ENCODE results near the gene MANBA.
"Not testable (repeated sequence)": the region's sequence is repeated elsewhere in the genome, so short reads cannot be mapped to it uniquely, and the experiment has no call there.

MANBA gene

DNA sequence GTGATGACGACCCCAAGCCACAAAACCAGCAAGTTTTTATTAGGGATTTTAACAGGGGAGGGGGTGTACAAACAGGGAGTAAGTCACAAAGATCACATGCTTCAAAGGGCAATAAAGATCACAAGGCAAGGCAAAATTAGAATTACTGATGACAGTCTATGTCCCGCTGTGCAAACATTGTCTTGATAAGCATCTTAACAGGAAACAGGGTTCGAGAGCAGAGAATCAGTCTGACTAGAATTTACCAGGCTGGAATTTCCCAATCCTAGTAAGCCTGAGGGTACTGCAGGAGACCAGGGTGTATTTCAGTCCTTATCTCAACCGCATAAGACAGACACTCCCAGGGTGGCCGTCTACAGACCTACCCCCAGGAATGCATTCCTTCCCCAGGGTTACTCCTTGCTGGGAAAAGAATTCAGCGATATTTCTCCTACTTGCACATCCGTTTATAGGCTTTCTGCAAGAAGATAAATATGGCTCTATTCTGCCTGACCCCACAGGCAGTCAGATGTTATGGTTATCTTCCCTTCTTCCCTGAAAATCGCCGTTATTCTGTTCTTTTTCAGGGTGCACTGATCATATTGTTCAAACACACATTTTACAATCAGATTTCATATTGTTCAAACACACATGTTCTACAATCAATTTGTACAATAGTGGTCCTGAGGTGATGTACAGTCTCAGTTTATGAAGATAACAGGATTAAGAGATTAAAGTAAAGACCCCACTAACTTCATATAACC lies 41.8 kb downstream of the MANBA start:
- not testable (repeated sequence) for DNase-seq

DNA sequence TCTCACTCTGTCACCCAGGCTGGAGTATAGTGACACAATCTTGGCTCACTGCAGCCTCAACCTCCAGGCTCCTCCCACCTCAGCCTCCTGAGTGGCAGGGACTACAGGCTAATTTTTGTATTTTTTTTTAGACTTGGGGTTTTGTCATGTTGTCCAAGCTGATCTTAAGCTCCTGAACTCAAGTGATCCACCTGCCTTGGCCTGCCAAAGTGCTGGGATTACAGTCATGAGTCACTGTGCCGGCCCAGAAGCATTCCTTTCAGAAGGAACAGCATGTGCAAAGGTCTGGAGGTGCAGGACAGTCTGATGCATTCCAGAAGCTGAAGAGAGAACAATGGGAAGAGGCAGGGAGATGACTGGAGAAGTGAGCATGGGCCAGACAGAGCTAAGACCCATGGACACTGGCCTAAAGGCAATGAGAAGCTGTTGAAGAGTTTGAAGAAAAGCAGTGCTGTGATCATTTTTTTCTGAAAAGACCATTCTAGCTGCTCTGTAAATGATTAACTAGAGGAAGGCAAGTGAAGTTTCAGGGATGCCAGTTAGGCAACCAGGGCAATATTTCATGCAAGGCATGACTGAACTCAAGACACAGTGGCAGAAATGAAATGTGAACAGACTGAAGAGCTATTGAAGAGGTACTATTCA lies 43.2 kb downstream of the MANBA start:
- no peak for DNase-seq

DNA sequence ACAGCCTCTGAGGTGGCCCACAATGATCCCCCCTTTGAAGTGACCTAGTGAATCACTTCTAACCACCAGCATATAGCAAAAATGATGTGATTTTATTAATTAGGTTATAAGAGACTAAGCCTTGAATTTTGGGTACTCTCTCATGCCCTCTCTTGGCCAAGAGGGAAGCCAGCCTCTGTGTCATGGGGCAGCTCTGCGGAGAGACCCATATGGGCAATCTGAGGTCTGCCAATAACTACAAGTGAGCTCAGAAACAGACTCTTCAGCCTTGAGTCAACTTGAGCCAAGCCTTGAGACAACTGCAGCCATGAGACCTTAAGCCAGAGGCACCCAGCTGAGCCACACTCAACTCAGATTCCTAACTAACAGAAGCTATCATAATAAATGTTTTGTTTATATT lies 45.7 kb downstream of the MANBA start:
- no peak for DNase-seq

DNA sequence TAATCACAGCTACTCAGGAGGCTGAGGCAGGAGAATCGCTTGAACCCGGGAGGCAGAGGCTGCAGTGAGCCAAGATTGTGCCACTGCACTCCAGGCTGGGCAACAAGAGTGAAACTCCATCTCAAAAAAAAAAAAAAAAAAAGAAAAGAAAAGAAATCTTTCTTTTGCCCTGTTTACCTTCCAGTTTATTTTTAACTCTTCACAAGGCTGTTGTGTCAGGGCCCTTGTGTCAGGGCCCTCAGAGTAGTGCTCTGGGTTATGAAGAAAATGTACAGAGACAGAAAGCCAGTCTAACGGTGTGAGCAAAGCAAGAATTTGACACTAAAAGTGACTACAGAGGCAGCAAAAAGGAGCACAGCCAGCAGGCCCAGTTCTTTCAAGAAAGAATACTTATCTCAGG lies 47.0 kb downstream of the MANBA start:
- DNase-seq = not testable (repeated sequence)

DNA sequence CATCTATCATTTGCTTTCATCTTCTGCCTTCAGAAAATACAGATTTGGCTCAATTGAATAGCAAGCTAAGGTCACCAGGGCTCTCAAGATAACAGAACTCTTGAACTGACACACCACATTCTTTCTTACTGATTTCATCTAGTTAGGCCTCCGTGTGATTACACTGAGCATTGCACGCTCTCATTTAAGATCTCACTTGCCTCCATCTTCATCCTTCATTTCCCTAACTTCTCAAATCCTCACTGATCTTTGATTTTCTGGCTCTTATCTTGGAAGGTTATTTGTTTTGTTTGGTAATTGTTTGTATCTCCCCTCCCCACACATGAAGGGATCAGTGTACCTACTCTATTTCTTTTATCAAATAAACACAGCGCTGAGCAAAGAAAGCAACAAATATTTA lies 47.7 kb downstream of the MANBA start:
- DNase-seq = no peak

DNA sequence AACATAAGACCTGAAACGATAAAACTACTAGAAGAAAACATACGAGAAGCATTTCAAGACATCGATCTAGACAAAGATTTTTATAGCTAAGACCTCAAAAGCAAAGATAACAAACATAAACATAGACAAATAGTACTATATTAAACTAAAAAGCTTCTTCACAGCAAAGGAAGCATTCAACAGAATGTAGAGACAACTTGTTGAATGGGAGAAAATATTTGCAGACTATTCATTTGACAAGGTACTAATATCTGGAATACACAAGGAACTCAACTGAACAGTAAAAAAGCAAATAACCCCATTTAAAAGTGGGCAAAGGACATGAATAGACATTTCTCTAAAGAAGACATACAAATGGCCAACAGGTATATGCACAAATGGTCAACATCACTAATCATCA lies 49.8 kb downstream of the MANBA start:
- no peak for DNase-seq

DNA sequence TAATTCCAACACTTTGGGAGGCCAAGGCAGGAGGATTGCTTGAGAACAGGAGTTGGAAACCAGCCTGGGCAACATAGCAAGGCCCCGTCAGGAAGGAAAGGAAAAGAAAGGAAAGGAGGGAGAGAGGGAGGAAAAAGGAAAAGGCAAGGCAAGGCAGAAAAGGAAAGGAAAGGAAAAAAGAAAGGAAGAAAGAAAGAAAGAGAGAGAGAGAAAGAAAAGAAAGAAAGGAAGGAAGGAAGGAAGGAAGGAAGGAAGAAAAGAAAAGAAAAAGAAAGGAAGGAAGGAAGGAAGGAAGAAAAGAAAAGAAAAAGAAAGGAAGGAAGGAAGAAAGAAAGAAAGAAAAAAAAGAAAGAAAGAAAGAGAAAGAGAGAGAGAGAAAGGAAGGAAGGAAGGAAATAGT lies 51.7 kb downstream of the MANBA start:
- DNase-seq = not testable (repeated sequence)

DNA sequence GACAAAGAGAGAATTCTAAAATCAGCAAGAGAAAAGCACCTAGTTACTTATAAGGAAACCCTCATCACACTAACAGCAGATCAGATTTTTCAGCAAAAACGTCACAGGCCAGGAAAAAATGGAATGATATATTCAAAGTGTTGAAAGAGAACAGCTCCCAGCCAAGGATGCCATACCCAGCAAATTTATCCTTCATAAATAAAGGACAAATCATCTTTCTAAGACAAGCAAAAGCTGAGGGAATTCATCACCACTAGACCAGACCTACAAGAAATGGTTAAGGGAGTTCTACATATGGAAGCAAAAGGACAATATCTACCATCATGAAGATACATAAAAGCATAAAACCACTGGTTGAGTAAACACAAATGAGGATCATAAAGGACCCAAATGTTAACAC lies 53.6 kb downstream of the MANBA start:
- no peak for DNase-seq

DNA sequence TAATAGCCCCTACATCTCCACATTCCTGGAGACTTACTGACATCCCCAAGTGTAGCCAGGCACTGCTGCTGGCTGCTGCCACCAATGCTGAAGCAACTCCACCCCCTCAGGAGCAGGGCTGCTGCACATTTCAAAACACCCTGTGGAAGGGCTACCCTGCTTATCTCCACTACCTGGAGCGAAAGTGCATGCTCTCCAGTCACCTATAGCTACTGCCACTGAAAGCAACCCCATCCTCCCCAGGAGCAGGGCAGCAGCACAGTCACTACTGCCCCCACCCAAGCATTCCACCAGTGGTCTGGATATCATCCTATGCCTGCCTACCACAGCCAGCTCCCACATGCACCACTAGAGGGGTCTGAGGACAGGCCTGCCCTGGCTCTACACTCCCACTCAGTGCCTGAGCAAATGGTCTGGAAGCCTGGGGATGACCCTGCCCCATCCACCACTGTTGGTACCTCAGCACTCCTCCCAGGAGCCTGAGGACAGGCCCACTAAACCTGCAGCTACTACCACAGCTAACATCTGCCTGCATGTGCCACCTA lies 55.3 kb downstream of the MANBA start:
- DNase-seq = no peak

DNA sequence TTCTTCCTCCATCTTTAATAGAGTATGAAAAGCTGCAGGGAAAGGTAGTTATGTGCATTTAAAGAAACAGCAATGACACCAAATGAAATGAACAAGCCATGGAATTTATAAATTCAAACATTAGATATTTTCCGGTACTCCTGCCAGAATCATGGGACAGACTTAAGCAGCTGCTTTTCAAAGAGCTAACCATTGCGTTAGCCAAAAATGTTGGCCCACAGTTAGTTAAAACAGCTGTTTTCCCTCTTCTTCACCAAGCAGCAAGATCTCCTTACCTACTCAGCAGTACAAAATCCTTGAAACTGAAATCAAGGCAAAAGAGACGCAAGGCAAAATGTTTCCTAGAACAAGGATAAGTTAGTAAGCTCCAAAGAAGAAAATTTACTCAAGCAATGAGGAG lies 64.0 kb downstream of the MANBA start:
- DNase-seq = no peak

DNA sequence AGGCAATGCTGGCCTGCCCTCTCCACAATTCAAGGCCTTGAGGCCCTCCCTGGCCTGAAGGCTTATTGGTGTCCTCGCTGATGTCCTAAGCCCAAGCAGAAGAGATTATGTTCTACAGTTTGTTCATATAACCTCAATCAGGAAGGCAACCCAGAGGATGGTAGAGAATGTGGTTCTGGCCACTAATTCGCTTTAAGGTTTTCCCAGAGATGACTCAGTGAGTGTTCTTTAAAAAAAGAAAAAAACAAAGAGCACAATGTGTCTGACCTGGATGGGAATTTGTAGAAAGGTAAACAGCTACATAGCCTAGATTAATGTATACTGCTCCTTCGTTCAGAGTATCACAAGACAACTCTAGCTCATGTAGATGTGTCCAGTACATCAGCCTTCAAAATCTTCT lies 66.0 kb downstream of the MANBA start:
- no peak for DNase-seq

DNA sequence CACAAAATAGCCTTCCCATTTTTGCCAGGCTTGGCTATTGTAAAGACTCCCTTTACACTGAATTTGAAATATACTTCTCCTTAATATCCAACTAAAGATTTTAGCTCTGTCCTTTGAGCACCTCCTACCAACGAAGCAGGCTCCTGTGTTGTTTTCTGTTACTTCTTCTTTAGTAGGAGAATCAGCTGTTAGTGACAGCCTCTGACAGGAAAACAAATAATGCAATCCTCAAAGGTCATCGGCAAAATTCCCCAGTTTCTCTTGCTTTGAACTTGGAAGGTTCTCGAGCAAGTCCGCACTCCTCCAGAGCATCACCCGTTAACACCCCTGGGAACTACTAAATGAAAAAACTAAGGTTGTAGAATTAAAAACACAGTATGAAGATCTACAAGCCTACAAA lies 66.9 kb downstream of the MANBA start:
- DNase-seq = no peak

DNA sequence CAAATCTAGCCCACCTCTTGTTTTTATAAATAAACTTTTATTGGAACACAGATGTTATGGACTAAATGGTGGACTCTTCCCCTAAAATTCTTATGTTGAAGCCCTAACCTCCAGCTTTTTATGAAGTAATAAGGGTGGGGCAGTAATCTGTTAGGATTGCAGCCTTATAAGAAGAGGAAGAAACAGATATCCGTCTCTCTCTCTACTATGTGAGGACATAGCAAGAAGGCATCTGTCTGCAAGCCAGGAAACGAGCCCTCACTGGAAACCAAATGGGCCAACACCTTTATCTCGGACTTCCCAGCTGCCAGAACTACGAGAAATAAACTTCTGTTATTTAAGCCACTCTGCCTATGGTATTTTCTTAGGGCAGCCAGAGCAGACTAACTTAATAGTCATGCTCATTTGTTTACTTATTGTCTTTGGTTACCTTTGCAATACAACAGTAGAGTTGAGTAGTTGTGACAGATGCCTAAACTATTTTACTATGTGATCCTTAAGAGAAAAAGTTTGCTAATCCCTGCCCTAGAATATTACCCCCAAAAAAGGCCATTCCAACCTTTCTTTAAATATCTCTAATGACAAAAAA lies 67.4 kb downstream of the MANBA start:
- no peak for DNase-seq

DNA sequence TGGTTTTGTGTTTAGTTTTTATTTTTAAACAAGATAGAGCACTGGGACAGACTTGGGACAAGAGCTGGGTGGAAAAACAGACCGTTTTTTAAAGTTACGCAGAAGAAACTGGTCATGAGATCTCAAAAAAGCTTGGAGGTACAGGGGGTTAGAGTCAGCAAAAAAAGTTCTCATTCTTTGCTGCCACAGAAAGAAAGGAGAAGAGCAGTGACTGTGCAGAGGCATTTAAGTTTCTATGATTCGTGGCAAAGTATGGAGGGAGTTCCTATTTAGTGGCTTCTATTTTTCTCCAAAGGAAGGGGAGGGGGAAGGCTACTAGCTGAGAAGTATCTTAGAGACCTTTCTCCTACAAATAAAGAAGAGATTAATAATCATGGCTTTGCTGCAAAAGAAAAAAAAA lies 68.3 kb downstream of the MANBA start:
- DNase-seq = no peak

DNA sequence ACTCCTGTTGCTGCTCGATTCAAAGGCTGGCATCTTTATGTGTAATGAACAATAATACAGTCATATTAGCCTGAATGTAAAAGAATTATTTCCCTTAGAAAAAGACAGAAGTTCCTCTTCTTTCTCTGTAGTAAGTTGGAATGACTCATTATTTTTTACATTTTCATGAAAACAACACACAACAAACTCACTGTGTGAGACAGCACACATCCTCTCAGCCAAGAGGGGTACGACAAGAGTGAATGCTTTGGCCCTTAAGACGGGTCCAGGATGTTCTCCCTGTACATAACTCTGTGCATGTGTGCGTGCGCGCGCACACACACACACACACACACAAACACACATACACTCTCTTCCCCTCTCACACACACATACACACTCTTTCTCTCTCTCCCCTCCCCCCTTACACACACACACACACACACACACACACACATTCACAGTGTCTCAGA lies 72.8 kb downstream of the MANBA start:
- no peak for DNase-seq

DNA sequence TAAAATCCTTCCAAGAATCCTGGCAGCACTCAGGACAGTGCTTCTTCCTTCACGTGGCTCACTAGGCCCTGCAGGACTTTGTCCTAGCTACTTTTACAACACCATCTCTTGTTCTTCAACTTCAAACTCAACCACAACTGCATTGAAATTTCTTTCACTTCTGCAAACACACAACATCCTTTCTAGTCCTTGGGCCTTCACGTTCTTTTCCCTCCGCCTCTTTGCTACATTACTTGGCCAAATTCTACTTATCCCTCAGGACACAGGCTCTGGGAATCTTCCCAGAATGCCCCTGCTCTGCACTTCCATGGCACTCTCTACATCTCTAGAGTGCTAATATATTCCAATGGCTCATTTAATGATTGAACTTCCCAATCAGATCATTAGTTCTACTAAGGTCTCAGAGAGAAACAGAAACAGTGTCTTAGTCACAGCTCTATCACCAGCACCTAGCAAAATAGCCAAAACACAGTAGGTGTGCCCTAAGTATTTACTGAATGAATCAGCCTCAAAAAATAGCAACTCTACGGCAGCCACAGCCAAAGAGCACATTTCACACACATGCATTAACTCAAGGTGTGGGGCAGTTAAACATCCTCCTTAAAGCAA lies 73.3 kb downstream of the MANBA start:
- no peak for DNase-seq

DNA sequence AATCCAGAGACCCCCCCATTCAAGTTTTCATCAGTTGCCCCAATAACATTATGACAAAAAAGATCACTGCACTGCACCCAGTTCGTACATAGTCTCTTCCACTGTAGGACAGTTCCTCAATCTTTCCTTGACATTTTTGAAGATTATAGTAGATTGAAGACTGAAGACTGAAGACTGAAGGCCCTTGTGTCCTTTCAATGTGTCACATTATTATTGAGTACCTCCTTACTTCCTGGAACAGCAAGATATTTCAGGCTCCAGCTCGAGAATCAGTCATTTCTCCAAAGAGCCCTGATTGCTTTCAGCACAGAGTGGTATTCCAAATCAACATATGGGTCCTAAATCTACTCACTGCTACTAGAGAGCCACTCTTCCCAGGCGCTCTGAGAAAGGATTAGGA lies 75.0 kb downstream of the MANBA start:
- no peak for DNase-seq

DNA sequence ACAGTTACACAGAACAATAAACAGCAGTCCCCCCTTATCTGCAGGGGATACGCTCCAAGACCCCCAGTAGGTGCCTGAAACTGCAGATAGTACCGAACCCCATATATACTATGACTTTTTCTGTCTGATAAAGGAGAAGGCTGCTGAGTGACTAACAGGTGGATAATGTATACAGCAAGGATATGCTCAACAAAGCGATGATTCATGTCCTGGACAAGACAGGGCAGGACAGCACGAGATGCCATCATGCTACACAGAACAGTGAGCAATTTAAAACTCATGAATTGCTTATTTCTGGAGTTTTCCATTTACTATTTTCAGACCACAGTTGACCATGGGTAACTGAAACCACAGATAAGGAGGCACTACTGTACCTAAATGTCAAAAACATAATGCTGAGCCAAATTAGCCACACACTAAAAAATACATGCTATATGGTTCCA lies 76.1 kb downstream of the MANBA start:
- no peak for DNase-seq

DNA sequence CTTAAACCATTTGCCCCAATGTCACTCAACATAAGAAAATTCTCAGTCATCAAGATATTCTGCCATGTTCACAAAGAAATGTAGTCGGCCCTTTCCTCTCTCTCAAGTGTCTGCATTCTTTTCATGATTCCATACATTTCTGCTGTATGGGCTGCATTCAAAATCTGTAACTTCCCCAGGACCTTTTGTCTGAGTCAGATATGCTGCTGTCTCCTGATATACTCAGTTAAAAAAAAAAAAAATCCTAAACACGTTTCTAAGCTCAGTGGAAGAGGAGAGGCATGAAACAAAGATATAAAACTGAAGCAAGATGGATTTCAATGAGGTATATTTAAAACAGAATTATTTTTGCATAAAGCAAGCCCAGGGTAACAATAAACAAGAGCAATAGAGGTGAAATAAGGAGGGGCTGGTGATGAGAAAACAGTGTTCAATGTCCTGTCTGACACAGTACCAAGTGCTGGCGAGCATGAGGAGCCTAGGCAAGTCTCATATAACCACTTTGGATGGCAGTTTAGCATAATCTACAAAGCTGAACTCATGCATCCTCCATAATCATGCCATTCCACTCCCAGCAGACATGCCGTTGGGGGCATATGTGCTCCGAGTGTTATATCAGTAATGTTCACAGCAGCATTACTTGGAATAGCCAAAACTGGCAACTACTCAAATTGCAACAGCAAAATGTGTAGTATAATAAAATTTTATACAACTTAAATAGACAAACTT lies 76.7 kb downstream of the MANBA start:
- no peak for DNase-seq

DNA sequence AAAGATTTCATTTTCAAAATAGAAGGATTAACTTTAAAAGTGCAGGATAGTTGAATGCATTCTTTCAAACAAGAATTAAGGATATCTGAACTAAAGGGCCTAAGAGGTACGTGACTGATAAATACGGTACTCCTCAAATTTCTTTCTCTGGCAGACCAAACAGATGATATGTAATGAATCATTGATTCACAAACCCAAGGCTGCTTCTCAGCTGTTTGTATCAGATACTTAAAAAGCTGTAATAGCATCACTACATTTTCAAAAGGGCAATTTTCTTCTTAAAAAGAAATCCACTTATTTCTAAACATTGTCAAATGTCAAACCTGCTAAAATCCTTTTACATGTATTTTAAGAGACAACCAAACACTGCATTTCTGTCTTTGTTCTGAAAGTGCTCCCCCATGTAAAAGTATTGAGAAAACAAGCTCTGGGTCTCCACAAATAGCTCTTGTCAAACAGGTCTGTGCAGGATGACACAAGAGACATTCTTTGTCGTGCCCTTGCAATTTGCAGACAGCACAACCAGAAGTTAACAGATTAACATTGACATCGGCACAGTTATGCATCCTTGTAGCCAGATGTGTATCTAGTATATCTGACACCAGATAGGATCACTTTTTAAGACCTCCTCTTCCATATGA lies 82.0 kb downstream of the MANBA start:
- DNase-seq = no peak

DNA sequence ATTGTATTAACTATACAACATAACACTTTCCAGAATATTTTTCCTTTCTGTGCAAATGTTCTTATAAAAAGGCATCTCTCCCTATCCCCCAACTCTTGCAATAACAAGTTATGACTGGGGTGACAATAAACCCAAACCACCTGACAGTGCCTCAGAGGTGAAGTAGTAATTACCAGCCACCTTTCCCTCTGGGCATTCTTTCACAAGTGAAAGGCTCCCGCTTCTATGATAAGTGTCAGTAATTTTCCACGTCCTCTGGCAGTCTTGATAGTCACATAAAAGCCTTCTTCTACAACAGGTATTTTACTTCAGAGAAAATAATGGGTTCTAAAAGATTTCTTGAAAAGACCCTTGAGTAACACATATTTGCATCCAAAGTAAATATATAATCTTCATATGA lies 82.7 kb downstream of the MANBA start:
- DNase-seq = no peak

DNA sequence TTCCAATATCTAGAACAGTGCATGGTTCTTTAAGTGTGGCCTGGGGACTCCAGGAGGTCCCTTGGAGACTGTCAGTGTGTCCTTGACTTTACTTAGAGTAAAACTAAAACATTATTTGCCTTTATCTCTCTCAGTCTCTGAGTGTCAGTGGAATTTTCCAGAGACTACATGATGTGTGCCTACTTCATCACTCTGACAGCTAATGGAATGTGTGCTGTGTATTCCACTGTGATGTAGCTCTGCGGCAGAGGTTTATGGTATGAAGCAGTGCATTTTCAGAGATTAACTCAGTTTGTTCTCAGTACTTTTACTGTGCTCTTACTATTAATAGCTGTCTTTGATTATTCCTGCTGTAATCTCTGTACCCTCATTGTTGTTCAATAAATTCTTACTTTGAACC lies 85.6 kb downstream of the MANBA start:
- no peak for DNase-seq
